Subcutaneous abdominal adipose tissue (tissue), 5 donors: Measurements from ENCODE around the gene GRIN2C.
"Not testable (repeated sequence)": the region's sequence is repeated elsewhere in the genome, so short reads cannot be mapped to it uniquely, and the experiment has no call there.

Experiments used
- H3K27ac ChIP-seq: one replicate; pipeline ENCODE4 v1.7.0; 2013; ENCODE audit warnings: low read depth, mild to moderate bottlenecking, inconsistent platforms, low read length, moderate library complexity
- H3K27me3 ChIP-seq, 5 donors: one replicate each; pipeline ENCODE4 v1.7.0; 2013; ENCODE audit warnings: low read length in 5 of 5, inconsistent platforms in 1 of 5; ENCODE audit not compliant: control insufficient read depth in 5 of 5, insufficient read depth in 4 of 5
- H3K36me3 ChIP-seq, 5 donors: one replicate each; pipeline ENCODE4 v1.7.0; 2013; ENCODE audit warnings: low read length in 5 of 5; ENCODE audit not compliant: control insufficient read depth in 5 of 5, insufficient read depth in 5 of 5
- H3K4me1 ChIP-seq, 5 donors: one replicate each; pipeline ENCODE4 v1.7.0; 2013; ENCODE audit warnings: low read length in 5 of 5, mild to moderate bottlenecking in 3 of 5, moderate library complexity in 1 of 5; ENCODE audit not compliant: control insufficient read depth in 5 of 5, insufficient read depth in 5 of 5
- H3K4me3 ChIP-seq, 5 donors: one replicate each; pipeline ENCODE4 v1.7.0; 2013; ENCODE audit warnings: low read length in 5 of 5, low read depth in 1 of 5
- H3K9ac ChIP-seq, 5 donors: one replicate each; pipeline ENCODE4 v1.7.0; 2013; ENCODE audit warnings: low read length in 5 of 5, mild to moderate bottlenecking in 4 of 5, moderate library complexity in 3 of 5
- H3K9me3 ChIP-seq, 5 donors: one replicate each; pipeline ENCODE4 v1.7.0; 2013; ENCODE audit warnings: low read length in 5 of 5; ENCODE audit not compliant: control insufficient read depth in 5 of 5
- donor health status: healthy.
- donor health status: healthy.
- donor health status: healthy.
- donor health status: healthy.
- donor health status: healthy.

GRIN2C gene

DNA sequence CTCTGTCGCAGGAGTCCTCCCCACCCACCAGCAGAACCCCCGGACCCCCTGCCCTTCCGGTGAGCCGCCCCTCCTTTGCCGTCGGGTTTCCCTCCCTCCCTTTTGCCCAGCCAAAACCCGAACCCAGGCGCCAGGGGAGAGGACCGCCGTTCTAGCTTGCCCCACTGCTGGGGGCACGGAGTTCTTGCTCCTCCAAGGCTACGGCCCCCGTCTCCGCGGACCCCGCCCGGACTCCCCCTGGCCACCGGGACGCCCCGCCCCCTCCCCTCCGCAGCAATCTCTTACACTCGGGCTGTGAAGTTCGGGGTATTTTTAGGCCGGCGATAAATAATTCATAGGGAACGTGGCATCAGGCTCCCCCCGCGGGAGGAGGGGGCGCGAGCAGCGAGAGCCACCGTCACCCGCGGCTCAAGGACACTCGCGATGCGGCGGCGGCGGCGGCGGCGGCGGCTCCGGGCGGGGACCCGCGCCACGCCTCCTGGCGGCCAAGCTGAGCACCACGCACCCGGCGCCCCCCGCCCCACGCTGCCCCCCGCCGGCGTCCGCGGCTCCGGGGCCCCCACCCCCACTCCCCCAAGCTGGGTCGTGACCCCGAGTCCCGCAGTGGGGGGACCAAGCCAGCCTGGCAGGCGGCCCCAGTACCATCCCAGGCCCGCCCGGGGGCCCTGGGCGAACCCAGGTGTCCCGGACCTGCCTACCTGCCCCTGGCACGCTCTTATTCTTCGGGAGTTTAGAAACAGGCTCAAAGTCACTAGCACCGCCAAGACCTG lies at the start of gene GRIN2C:
Gene GRIN2C (minus strand): TSS at position 427 of the 770 bp plus-strand sequence. CDS start 4,793 bp downstream, outside the sequence.
- H3K27ac ChIP-seq = no peak within 1 kb of the TSS
- H3K4me3 ChIP-seq = peak within 1 kb of the TSS in 3 of 5 donors; percentile 17 to 47 (median 31)
- H3K27me3 ChIP-seq = peaks cover 33 to 58% (median 49%) of the 10 kb centered on the region in 5 donors

DNA sequence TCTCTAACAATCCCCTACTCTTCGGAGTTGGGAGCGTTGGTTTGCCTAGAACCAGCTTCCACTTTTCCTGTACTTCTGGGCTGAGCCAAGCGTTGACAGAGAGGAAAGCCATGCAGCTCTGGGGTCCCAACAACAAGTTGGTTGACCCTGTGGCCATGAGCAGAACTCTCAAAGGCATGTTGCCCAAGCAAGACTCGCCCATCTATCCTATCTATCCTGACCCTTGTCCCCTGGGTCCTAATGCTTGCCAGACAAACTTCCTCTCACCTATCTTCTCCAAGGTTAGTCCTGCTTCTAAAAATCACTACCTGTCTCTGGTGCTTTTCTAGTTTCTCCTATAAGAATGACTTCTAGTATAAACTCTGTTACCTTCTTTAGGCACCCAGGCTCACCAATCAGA lies 49.4 kb upstream of the GRIN2C start:
- not testable (repeated sequence) for H3K36me3 ChIP-seq, H3K9ac ChIP-seq, H3K27ac ChIP-seq, H3K4me1 ChIP-seq, H3K9me3 ChIP-seq, H3K27me3 ChIP-seq, H3K4me3 ChIP-seq

More for the DNA sequence above, at the start of gene GRIN2C:
- Histone ChIP-seq H3K9me3 (no peaks in the 10 kb centered on the region), H3K36me3 (no peaks in the 10 kb centered on the region), H3K9ac (no peak within 1 kb of the TSS), H3K4me1 (peaks cover 0 to 23% (median 23%) of the 10 kb centered on the region in 5 donors)

DNA sequence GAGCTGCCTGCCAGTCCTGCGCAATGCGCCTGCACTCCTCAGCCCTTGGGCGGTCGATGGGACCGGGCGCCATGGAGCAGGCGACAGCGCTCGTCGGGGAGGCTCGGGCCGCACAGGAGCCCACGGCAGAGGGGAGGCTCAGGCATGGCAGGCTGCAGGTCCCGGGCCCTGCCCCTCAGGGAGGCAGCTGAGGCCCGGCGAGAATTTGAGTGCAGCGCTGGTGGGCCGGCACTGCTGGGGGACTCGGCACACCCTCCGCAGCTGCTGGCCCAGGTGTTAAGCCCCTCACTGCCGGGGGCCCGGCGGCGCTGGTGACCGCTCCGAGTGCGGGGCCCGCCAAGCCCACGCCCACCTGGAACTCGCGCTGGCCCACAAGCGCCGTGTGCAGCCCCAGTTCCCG lies 47.3 kb upstream of the GRIN2C start:
- Histone ChIP-seq H3K9ac (no peak overlapping the region), H3K36me3 (no peaks in the 10 kb centered on the region), H3K27me3 (peaks cover 12 to 18% (median 15%) of the 10 kb centered on the region in 5 donors), H3K4me1 (no peaks in the 10 kb centered on the region), H3K9me3 (no peaks in the 10 kb centered on the region), H3K4me3 (no peak overlapping the region), H3K27ac (no peak overlapping the region)

DNA sequence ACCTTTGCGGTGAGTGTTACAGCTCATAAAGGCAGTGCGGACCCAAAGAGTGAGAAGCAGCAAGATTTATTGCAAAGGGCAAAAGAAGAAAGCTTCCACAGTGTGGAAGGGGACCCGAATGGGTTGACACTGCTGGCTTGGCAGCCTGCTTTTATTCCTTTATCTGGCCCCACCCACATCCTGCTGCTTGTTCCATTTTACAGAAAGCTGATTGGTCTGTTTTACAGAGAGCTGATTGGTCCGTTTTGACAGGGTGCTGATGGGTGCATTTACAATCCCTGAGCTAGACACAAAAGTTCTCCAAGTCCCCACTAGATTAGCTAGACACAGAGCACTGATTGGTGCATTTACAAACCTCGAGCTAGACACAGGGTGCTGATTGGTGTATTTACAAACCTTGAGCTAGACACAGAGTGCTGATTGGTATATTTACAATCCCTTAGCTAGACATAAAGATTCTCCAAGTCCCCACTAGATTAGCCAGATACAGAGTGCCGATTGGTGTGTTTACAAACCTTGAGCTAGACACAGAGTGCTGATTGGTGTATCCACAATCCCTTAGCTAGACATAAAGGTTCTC lies 46.6 kb upstream of the GRIN2C start:
- not testable (repeated sequence) for H3K9me3 ChIP-seq, H3K27ac ChIP-seq, H3K4me1 ChIP-seq, H3K36me3 ChIP-seq, H3K4me3 ChIP-seq, H3K9ac ChIP-seq
- peaks cover 13 to 24% (median 18%) of the 10 kb centered on the region in 5 donors for H3K27me3 ChIP-seq

DNA sequence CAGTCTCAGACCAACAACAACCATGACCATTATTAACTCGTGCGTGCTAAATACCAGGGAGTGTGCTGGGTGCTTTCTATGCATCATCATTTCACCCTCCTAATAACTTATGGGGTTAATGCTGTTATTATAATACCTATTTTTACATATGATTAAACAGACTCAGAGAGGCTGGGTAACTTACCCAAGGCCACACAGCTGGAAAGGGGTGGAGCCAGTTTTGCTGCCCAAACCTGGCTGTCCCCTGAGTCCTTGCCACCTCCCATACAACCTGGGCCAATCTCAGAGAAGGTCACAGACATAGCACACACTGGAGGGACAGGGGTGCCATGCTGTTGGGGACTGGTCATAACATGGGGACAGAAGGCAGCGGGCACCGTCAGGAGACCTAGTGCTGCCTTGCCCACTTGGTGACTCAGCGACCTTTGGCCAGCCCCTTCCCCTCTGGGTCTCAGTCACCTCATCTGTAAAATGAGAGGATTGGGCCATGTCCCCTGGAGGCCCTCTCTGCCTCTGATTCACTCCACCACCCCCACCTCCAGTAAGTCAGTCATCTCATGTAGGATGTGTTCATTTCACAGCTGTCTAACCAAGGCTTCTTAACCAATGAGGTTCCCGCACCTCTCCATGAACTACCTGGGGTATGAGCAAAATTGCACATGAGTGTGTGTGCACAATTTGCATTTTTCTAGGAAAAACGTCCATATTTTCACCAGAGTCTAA lies 45.2 kb upstream of the GRIN2C start:
- Histone ChIP-seq H3K4me3 (no peak overlapping the region), H3K9ac (no peak overlapping the region), H3K27ac (no peak overlapping the region), H3K4me1 (no peaks in the 10 kb centered on the region), H3K36me3 (no peaks in the 10 kb centered on the region), H3K27me3 (peaks cover 13 to 25% (median 24%) of the 10 kb centered on the region in 5 donors), H3K9me3 (no peaks in the 10 kb centered on the region)

DNA sequence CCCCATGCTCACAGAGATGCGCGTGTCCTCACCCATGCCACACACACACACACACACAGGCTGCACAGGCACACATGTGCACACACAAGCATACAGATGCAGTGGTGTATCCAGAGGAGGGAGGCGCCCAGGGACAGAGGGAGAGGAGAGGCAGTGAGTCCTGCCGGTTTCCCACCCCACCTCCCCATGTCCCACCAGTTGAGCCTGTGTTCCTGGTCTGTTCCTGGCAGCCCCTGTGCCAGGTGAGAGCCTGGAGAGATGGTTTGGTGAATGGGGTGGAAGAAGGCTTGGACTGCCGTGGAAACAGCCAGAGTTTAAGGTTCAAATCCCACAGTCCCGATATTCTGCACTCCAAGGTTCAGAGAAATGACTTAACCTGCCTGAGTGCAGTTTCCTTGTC lies 44.0 kb upstream of the GRIN2C start:
- H3K4me3 ChIP-seq = no peak overlapping the region

DNA sequence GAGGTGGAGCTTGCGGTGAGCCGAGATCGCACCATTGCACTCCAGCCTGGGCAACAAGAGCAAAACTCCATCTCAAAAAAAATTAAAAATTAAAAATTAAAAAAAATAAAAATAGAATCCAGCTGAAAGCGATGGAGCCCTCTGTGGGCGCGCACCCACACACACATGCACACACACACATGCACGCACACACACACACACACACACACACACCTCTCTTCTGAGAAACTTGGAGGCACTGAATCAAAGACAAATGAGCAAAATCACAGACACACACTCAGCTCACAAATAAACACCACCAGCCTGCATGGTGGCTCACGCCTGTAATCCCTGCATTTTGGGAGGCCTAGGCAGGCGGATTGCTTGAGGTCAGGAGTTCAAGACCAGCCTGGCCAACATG lies 43.3 kb upstream of the GRIN2C start:
- H3K9ac ChIP-seq = no peak overlapping the region
- no peak overlapping the region for H3K27ac ChIP-seq
- peaks cover 11 to 25% (median 24%) of the 10 kb centered on the region in 5 donors for H3K27me3 ChIP-seq
- no peaks in the 10 kb centered on the region for H3K36me3 ChIP-seq
- no peaks in the 10 kb centered on the region for H3K9me3 ChIP-seq
- H3K4me1 ChIP-seq = no peaks in the 10 kb centered on the region
- no peak overlapping the region for H3K4me3 ChIP-seq

More for the DNA sequence above, 44.0 kb upstream of the GRIN2C start:
- no peak overlapping the region for H3K27ac ChIP-seq
- no peaks in the 10 kb centered on the region for H3K36me3 ChIP-seq
- no peak overlapping the region for H3K9ac ChIP-seq
- H3K27me3 ChIP-seq = peaks cover 11 to 25% (median 24%) of the 10 kb centered on the region in 5 donors
- H3K4me1 ChIP-seq = no peaks in the 10 kb centered on the region
- no peaks in the 10 kb centered on the region for H3K9me3 ChIP-seq

DNA sequence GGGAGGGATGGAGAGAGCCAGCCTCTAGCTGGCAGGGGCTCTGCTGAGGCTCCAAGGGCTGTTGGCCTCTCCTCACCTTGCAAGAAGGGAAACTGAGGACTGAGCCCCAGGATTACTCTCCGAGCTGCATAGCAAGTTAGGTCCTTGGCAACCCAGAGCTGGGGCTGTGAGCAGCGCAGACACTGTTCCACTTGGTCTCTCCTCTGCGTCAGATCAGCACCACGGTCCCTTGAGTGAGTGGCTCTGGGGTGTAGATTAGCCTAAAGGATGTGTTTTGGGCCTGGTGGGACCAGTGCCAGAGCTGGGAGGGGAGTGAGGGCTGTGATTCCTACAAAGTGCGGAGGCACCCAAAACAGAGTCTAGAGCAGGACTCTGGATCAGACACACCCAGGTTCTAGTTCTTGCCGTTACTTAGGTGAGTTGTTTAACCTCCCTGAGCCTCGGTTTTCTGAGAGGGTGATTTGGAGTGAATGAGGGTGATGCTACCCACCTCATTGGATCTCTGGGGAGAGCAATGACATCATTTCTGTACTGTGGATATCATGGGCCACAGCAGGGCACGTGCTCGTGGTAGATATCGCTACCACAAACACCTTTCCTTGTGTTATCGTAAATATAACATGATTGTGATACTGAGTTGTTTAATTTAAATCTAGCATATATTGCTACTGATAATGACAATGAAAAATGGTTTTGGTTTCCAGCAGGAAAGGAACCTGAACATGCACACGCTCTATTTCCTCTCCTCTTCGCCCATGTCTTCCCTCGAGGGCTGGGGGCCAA lies 41.9 kb upstream of the GRIN2C start:
- H3K36me3 ChIP-seq = no peaks in the 10 kb centered on the region
- H3K9ac ChIP-seq = no peak overlapping the region
- H3K27ac ChIP-seq = no peak overlapping the region
- no peak overlapping the region for H3K4me3 ChIP-seq
- H3K9me3 ChIP-seq = no peaks in the 10 kb centered on the region
- peaks cover 11 to 27% (median 24%) of the 10 kb centered on the region in 5 donors for H3K27me3 ChIP-seq
- no peaks in the 10 kb centered on the region for H3K4me1 ChIP-seq

DNA sequence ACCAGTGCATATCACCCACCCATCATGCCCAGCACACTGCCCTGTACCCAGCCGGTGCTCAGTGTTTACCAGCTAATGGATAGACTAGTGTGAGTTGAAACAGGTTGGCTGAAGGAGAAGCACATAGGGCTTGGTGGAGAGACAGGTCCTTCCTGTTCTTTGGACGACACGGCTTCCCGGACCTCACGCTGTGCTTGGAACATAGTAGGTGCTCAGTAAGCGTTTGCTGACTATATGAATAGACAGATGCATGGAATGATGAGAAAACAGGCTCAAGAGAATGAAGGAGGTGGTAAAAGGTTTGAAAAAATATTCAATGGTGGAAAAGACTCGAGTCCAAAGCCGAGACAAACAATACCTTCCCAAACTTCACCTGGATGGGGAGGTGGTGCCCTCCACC lies 40.5 kb upstream of the GRIN2C start:
- no peak overlapping the region for H3K9ac ChIP-seq
- H3K4me1 ChIP-seq = no peaks in the 10 kb centered on the region
- no peak overlapping the region for H3K4me3 ChIP-seq
- no peak overlapping the region for H3K27ac ChIP-seq
- no peaks in the 10 kb centered on the region for H3K9me3 ChIP-seq
- no peaks in the 10 kb centered on the region for H3K36me3 ChIP-seq
- H3K27me3 ChIP-seq = peaks cover 11 to 28% (median 24%) of the 10 kb centered on the region in 5 donors
